OCI-LY1 (cell line): ENCODE measurements around the gene HYDIN.

Experiments used
- H2AFZ ChIP-seq: fragments of 200-600 bp; sonication (generic), shearing (Covaris generic); 2 replicates; pipeline ENCODE4 v1.6.0; 2014; ENCODE audit warnings: antibody characterized with exemption, mild to moderate bottlenecking, low read length
- H3F3A ChIP-seq: fragments of 200-600 bp; sonication (generic), shearing (Covaris generic); 2 replicates; pipeline ENCODE4 v1.6.0; 2014; ENCODE audit warnings: mild to moderate bottlenecking, antibody characterized with exemption, low read length, moderate library complexity; ENCODE audit not compliant: insufficient read depth
- H3K27ac ChIP-seq: fragments of 200-600 bp; sonication (generic); 2 replicates; pipeline ENCODE4 v1.5.1; 2014; ENCODE audit warnings: low read length, mixed run types, mild to moderate bottlenecking, low read depth; ENCODE audit not compliant: poor library complexity, severe bottlenecking
- H3K27me3 ChIP-seq: fragments of 200-600 bp; sonication (generic); 2 replicates; pipeline ENCODE4 v1.6.0; 2014; ENCODE audit warnings: antibody characterized with exemption, mild to moderate bottlenecking, low read length, moderate library complexity; ENCODE audit not compliant: insufficient read depth
- H3K36me3 ChIP-seq: fragments of 200-600 bp; sonication (generic); 2 replicates; pipeline ENCODE4 v1.6.1; 2014; ENCODE audit warnings: mild to moderate bottlenecking, antibody characterized with exemption, low read length, moderate library complexity, mixed read lengths; ENCODE audit not compliant: insufficient read depth
- H3K4me1 ChIP-seq: fragments of 200-600 bp; sonication (generic); 2 replicates; pipeline ENCODE4 v1.5.1; 2014; ENCODE audit warnings: mild to moderate bottlenecking, low read length, moderate library complexity; ENCODE audit not compliant: insufficient read depth, severe bottlenecking
- H3K4me2 ChIP-seq: fragments of 200-600 bp; sonication (generic), shearing (Covaris generic); 2 replicates; pipeline ENCODE4 v1.6.1; 2014; ENCODE audit warnings: low read length
- H3K4me3 ChIP-seq: fragments of 200-600 bp; sonication (generic); 2 replicates; pipeline ENCODE4 v1.5.1; 2014; ENCODE audit warnings: low read length, low read depth, mild to moderate bottlenecking, mixed read lengths; ENCODE audit not compliant: poor library complexity, severe bottlenecking
- H3K79me2 ChIP-seq: fragments of 200-600 bp; shearing (Covaris generic); 2 replicates; pipeline ENCODE4 v1.6.1; 2016; ENCODE audit warnings: mixed run types, low read length, mixed read lengths; ENCODE audit not compliant: insufficient read depth
- H3K9ac ChIP-seq: fragments of 200-600 bp; sonication (generic), shearing (Covaris generic); 2 replicates; pipeline ENCODE4 v1.6.1; 2014; ENCODE audit warnings: mild to moderate bottlenecking, low read length, mixed read lengths
- H3K9me2 ChIP-seq: fragments of 200-600 bp; sonication (generic), shearing (Covaris generic); 2 replicates; pipeline ENCODE4 v1.6.1; 2014; ENCODE audit warnings: low read depth, mild to moderate bottlenecking, low read length, mixed read lengths
- H3K9me3 ChIP-seq: fragments of 200-600 bp; shearing (Covaris generic); 2 replicates; pipeline ENCODE4 v1.6.1; 2014; ENCODE audit warnings: low read length, mixed read lengths
- H4K20me1 ChIP-seq: fragments of 200-600 bp; sonication (generic), shearing (Covaris generic); 2 replicates; pipeline ENCODE4 v1.6.0; 2016; ENCODE audit warnings: mild to moderate bottlenecking, low read length; ENCODE audit not compliant: insufficient read depth
- CTCF ChIP-seq: fragments of 200-600 bp; sonication (generic), shearing (Covaris generic); IDR thresholded peaks from 2 replicates; pipeline ENCODE4 v1.5.1; 2017; ENCODE audit warnings: mild to moderate bottlenecking, antibody characterized with exemption, low read length, moderate library complexity, mixed read lengths
- EZH2 ChIP-seq: fragments of 200-600 bp; sonication (generic), shearing (Covaris generic); IDR thresholded peaks from 2 replicates; pipeline ENCODE4 v1.8.0; 2017; ENCODE audit warnings: borderline replicate concordance, mixed run types, mild to moderate bottlenecking, antibody characterized with exemption, low read length, moderate library complexity, mixed read lengths

The HYDIN gene

GRCh38 chr16:70759666-70760065, 470.9 kb downstream of the HYDIN start:
- Histone ChIP-seq H3K4me1 (no peaks in the 10 kb centered on the region), H3K4me2 (no peak overlapping the region), H3K4me3 (no peak overlapping the region), H3K36me3 (peaks cover 8% of the 10 kb centered on the region; the same call in 1 of the 2 replicates), H3F3A (no peaks in the 10 kb centered on the region), H3K9me2 (no peaks in the 10 kb centered on the region), H4K20me1 (no peaks in the 10 kb centered on the region), H3K27me3 (no peaks in the 10 kb centered on the region), H3K9me3 (no peaks in the 10 kb centered on the region), H3K27ac (no peak overlapping the region), H3K9ac (no peak overlapping the region), H3K79me2 (no peaks in the 10 kb centered on the region), H2AFZ (no peak overlapping the region)
- no peak for TF ChIP-seq CTCF

GRCh38 chr16:70758786-70759185, 471.7 kb downstream of the HYDIN start:
- H3K9me2 ChIP-seq: no peaks in the 10 kb centered on the region
- no peaks in the 10 kb centered on the region for H3K79me2 ChIP-seq
- no peak overlapping the region for H3K27ac ChIP-seq
- H3K4me2 ChIP-seq: no peak overlapping the region
- no peaks in the 10 kb centered on the region for H3K9me3 ChIP-seq
- H2AFZ ChIP-seq: no peak overlapping the region
- no peaks in the 10 kb centered on the region for H4K20me1 ChIP-seq
- no peak overlapping the region for H3K4me3 ChIP-seq
- H3K9ac ChIP-seq: no peak overlapping the region
- H3F3A ChIP-seq: no peaks in the 10 kb centered on the region
- H3K27me3 ChIP-seq: no peaks in the 10 kb centered on the region
- no peaks in the 10 kb centered on the region for H3K4me1 ChIP-seq
- H3K36me3 ChIP-seq: peaks cover 8% of the 10 kb centered on the region; the same call in 1 of the 2 replicates
- TF ChIP-seq CTCF (no peak), EZH2 (no peak)
